ENCODE results near the gene RAB5B. TPM values are rescaled to one million over a fixed set of nuclear protein-coding genes. Genes with fewer than 3 reads are reported as not detected.
"Not testable (repeated sequence)": the region's sequence is repeated elsewhere in the genome, so short reads cannot be mapped to it uniquely, and the experiment has no call there.

RAB5B gene
- total RNA-seq, 1 experiment from 2014 or later, result 73.9 TPM

DNA sequence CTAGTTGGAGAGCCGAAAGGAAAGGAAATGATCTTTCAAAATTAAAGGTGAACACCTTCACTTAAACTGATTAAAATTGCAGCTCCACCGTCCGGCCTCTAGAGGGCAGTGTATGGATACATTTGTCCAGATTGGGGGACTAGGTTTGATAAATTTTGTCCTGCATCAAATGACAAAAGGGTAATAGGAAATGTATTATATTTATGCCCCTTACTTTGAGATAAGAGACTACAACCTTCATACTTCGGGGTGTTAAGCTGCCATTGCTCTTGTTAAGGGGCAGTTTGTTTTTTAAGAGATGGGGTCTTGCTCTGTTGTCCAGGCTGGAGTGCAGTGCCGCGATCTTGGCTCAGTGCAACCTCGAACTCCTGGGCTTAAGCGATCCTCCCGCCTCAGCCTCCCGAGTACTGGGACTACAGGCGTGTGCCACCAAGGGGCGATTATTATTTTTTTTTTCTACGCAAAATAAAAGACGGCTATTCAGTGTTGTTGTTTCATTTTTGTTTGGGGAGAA, 22.4 kb downstream of the RAB5B start:
- ChIA-PET POLR2A (ENCODE audit: low non-redundant PET) (interaction anchor here (0.7 kb wide), 1 partner anchor 165 kb away, joined by 3 read pairs; no protein-coding TSS in a partner anchor), CTCF (interaction anchor here (0.6 to 1.4 kb wide), 13 partner anchors 10 to 468 kb away, joined by 3 to 13 read pairs (median 5); partner anchors contain the start of genes ORMDL2, RAB5B, SARNP and ZC3H10)
- Histone ChIP-seq H3K36me3 (ENCODE audit: insufficient read depth, low read length, poor library complexity, severe bottlenecking) (peaks cover 37% of the 10 kb centered on the region), H3K4me3 (ENCODE audit: low read depth, low read length, poor library complexity, severe bottlenecking) (peak overlapping the region; percentile 42), H3K27me3 (replicated peaks; ENCODE audit: insufficient read depth, low read depth, low read length, poor library complexity) (no peaks in the 10 kb centered on the region), H3K27ac (ENCODE audit: low read depth, low read length, poor library complexity, severe bottlenecking) (no peak overlapping the region), H3K9me3 (ENCODE audit: low read depth, low read length, poor library complexity, severe bottlenecking) (no peaks in the 10 kb centered on the region), H3K4me1 (ENCODE audit: insufficient read depth, low read length, poor library complexity, severe bottlenecking) (peaks cover 3% of the 10 kb centered on the region)
- intact Hi-C loops (cut with micrococcal nuclease; ENCODE audit: unreplicated experiment), result loop anchor here (2.0 to 5.0 kb wide), 2 partner anchors 33 to 46 kb away; partner anchors contain the start of gene RPS26
- TF ChIP-seq EZH2 (IDR thresholded peaks at IDR 0.05; ENCODE audit: borderline replicate concordance, low read depth, low read length, poor library complexity, severe bottlenecking), result no peak
- TF ChIP-seq CTCF (conservative IDR thresholded peaks at IDR 0.05; ENCODE audit: low read depth, low read length), result peak; percentile 94
- peak; percentile 74 for DNase-seq (ENCODE audit: low spot score)
- BruUV-seq (replicated peaks), result no TSS peak

GRCh38 chr12:55996715-55997534, 23.0 kb downstream of the RAB5B start, which contains the start of gene SUOX:
Gene SUOX, plus strand, starts transcription at chr12:55997276. Its CDS starts 4,946 bp downstream, at chr12:56002222.
- Histone ChIP-seq H3K27me3 (replicated peaks; ENCODE audit: insufficient read depth, low read depth, low read length, poor library complexity) (no peaks in the 10 kb centered on the region), H3K36me3 (ENCODE audit: insufficient read depth, low read length, poor library complexity, severe bottlenecking) (peaks cover 32% of the 10 kb centered on the region), H3K9me3 (ENCODE audit: low read depth, low read length, poor library complexity, severe bottlenecking) (no peaks in the 10 kb centered on the region), H3K4me1 (ENCODE audit: insufficient read depth, low read length, poor library complexity, severe bottlenecking) (peaks cover 3% of the 10 kb centered on the region), H3K27ac (ENCODE audit: low read depth, low read length, poor library complexity, severe bottlenecking) (no peak within 1 kb of the TSS), H3K4me3 (ENCODE audit: low read depth, low read length, poor library complexity, severe bottlenecking) (peak within 1 kb of the TSS; percentile 42)
- ChIA-PET POLR2A (ENCODE audit: low non-redundant PET) (no interaction called here), CTCF (interaction anchor here (0.6 to 1.4 kb wide), 8 partner anchors 11 to 259 kb away, joined by 3 to 13 read pairs (median 7); partner anchors contain the start of gene SMARCC2)
- BruUV-seq (replicated peaks), result no TSS peak
- TF ChIP-seq CTCF (conservative IDR thresholded peaks at IDR 0.05; ENCODE audit: low read depth, low read length) (no peak), EZH2 (IDR thresholded peaks at IDR 0.05; ENCODE audit: borderline replicate concordance, low read depth, low read length, poor library complexity, severe bottlenecking) (no peak)
- DNase-seq (ENCODE audit: low spot score), result peak; percentile 59
- intact Hi-C loops (cut with micrococcal nuclease; ENCODE audit: unreplicated experiment), result loop anchor here (2.0 to 5.0 kb wide), 2 partner anchors 32 to 45 kb away; partner anchors contain the start of gene RPS26

DNA sequence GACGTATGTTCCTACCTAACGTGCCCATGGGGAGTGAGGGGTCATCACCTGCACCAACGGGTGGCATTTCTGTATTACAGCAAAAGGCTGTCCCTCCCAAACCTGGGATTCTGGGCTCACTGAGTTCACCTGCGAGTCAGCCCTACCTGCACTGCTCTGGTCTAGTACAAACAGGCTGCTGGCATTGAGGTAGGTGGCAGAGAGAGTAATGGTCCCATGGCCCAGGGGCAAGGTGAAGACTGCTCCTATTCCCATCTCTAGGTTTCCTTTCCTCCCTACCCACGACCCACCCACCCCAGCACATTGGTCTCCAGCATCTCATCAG, 23.6 kb downstream of the RAB5B start:
- ChIA-PET CTCF (interaction anchor here (0.7 to 1.0 kb wide), 2 partner anchors 61 to 192 kb away, joined by 3 to 6 read pairs; partner anchors contain the start of gene SMARCC2), POLR2A (ENCODE audit: low non-redundant PET) (no interaction called here)
- no peak for TF ChIP-seq EZH2 (IDR thresholded peaks at IDR 0.05; ENCODE audit: borderline replicate concordance, low read depth, low read length, poor library complexity, severe bottlenecking)
- no peak for TF ChIP-seq CTCF (conservative IDR thresholded peaks at IDR 0.05; ENCODE audit: low read depth, low read length)
- Histone ChIP-seq H3K27me3 (replicated peaks; ENCODE audit: insufficient read depth, low read depth, low read length, poor library complexity) (no peaks in the 10 kb centered on the region), H3K9me3 (ENCODE audit: low read depth, low read length, poor library complexity, severe bottlenecking) (no peaks in the 10 kb centered on the region), H3K36me3 (ENCODE audit: insufficient read depth, low read length, poor library complexity, severe bottlenecking) (peaks cover 26% of the 10 kb centered on the region), H3K27ac (ENCODE audit: low read depth, low read length, poor library complexity, severe bottlenecking) (no peak overlapping the region), H3K4me3 (ENCODE audit: low read depth, low read length, poor library complexity, severe bottlenecking) (peak overlapping the region; percentile 42), H3K4me1 (ENCODE audit: insufficient read depth, low read length, poor library complexity, severe bottlenecking) (peaks cover 3% of the 10 kb centered on the region)
- BruUV-seq (replicated peaks), result no TSS peak
- no peak for DNase-seq (ENCODE audit: low spot score)
- intact Hi-C loops (cut with micrococcal nuclease; ENCODE audit: unreplicated experiment), result loop anchor here (2.0 to 5.0 kb wide), 2 partner anchors 31 to 45 kb away; partner anchors contain the start of gene RPS26

GRCh38 chr12:55999522-55999921, 25.6 kb downstream of the RAB5B start:
- CTCF ChIA-PET, result interaction anchor here (0.7 kb wide), 1 partner anchor 261 kb away, joined by 3 read pairs; no protein-coding TSS in a partner anchor
- H3K9me3 ChIP-seq (ENCODE audit: low read depth, low read length, poor library complexity, severe bottlenecking); H3K27me3 ChIP-seq (replicated peaks; ENCODE audit: insufficient read depth, low read depth, low read length, poor library complexity); BruUV-seq (replicated peaks); H3K36me3 ChIP-seq (ENCODE audit: insufficient read depth, low read length, poor library complexity, severe bottlenecking); POLR2A ChIA-PET (ENCODE audit: low non-redundant PET); H3K4me3 ChIP-seq (ENCODE audit: low read depth, low read length, poor library complexity, severe bottlenecking); H3K4me1 ChIP-seq (ENCODE audit: insufficient read depth, low read length, poor library complexity, severe bottlenecking); H3K27ac ChIP-seq (ENCODE audit: low read depth, low read length, poor library complexity, severe bottlenecking): not testable (repeated sequence)
- peak; percentile 24 for DNase-seq (ENCODE audit: low spot score)
- intact Hi-C loops (cut with micrococcal nuclease; ENCODE audit: unreplicated experiment), result loop anchor here (5.0 kb wide), 1 partner anchor 43 kb away; the partner anchor contains the start of gene RPS26

Measured in A673 (cell line).